ENCODE measurements around the gene TMEM26. TPM values are rescaled to one million over a fixed set of nuclear protein-coding genes. Genes with fewer than 3 reads are reported as not detected.
"Not testable (repeated sequence)": the region's sequence is repeated elsewhere in the genome, so short reads cannot be mapped to it uniquely, and the experiment has no call there.

The TMEM26 gene
- total RNA-seq, 1 experiment from 2014 or later: not detected

DNA sequence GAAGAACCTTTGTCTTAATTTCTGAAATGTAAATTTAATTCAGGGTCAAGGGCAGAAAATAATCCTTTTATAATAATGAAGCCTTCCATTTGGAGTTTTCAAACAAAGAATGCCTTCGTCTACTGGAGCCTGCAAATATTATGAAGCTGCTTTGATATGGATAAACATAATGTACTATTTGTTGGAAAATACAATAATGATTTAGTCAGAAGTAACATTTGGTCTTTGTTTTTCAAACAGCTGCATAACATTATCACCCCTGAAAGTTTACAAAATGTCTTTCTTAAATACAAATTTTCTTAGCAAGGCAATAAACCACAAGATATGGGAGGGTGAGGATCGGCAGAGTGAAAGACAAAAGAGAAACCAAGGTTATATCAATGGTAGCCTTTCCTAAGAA, 41.5 kb downstream of the TMEM26 start:
- DNase-seq (ENCODE audit: low read depth, low spot score): peak; percentile 12
- in situ Hi-C loops (cut with HindIII; ENCODE audit: low pct_unique_long_range_greater_than_20kb, low sequenced_read_pairs): no loop called here

DNA sequence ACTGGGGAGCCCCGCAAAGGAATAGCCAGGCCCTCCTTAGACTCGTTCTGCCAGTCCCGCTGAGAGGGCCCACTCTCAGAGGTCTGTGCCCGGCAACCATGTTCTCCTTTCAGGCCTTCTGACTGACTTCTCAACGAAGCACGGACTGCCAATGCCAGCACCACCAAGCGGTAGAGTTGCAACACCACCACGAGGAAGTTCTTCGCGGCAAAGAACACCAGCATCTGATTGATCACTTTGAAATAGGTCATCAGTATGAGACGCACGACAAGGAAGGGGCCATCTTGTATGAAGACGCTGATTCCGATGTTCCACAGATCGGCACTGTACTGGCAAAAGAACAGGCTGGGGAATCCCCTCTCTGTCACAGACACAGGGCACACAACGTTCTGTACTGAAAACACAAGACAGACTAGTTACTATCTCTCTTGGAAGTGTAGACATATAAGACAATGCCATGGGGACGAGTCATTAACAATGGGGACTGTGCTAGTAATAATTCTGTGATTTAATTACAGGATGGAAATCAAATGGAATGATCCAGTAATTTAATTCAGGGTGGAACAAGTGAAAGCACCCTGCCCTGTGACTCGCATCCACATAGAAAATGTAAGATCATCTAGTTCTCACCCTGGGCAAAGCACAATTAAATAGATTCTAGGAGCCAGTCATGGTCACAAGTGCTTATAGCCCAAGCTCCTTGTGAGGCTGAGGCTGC, 42.7 kb downstream of the TMEM26 start:
- no peak for DNase-seq (ENCODE audit: low read depth, low spot score)
- in situ Hi-C loops (cut with HindIII; ENCODE audit: low pct_unique_long_range_greater_than_20kb, low sequenced_read_pairs): no loop called here

DNA sequence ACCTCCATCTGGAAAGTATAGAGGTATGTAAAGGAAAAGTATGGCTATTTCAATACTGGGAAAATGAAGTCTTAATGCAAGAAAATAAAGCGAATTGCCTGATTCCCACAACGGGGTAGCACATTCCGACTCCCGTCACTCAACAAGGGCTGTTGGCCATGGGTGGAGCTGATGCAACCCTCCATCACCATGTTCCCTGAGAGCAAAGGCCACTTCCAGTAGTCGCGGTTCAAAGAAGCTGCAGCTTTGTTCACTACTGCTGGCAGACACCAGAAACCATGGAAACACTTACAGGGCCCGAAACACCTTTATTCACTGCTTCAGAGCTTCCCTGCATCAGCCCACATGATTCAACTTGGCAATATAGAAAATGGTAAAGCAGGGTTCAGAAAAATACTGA, 44.0 kb downstream of the TMEM26 start:
- DNase-seq (ENCODE audit: low read depth, low spot score): no peak
- in situ Hi-C loops (cut with HindIII; ENCODE audit: low pct_unique_long_range_greater_than_20kb, low sequenced_read_pairs): no loop called here

DNA sequence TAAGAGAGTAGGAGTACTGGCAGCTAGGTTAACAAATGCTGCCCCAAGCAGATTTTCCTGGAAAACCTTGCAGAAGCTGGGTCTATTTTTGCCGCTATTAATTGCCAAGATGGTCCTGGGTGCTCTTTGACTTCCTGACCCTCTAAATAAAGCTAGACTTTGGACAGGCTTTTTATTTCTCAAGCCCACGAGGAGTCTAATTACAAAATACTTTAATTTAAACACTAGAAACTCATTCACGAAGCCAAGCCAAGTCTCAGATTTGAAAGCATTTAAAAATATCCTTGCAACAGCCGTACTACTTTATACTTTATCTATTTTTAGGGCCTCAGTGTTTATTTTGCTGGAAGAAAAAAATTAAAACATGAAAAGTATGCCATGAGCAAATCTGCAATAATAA, 45.1 kb downstream of the TMEM26 start:
- DNase-seq (ENCODE audit: low read depth, low spot score): no peak
- in situ Hi-C loops (cut with HindIII; ENCODE audit: low pct_unique_long_range_greater_than_20kb, low sequenced_read_pairs): no loop called here

DNA sequence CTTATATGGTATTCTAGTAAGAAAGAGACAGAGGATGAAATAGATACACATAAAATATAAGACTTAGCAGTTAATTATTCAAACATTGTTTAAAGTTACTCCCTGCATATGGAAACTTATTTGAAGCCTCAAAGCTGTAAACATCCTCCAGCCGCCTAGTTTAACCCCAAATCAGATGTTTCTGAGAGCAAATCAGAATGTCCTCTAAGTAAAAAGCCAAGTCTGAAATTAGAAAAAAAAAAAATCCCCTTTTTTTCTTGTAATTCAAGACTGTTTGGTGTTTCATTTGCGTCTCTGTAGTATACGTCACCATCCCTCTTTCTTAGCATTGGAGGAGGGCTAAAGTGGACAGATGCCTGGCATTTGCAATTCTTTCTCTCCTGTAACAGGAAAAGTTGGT, 46.4 kb downstream of the TMEM26 start:
- in situ Hi-C loops (cut with HindIII; ENCODE audit: low pct_unique_long_range_greater_than_20kb, low sequenced_read_pairs): no loop called here
- DNase-seq (ENCODE audit: low read depth, low spot score): no peak

DNA sequence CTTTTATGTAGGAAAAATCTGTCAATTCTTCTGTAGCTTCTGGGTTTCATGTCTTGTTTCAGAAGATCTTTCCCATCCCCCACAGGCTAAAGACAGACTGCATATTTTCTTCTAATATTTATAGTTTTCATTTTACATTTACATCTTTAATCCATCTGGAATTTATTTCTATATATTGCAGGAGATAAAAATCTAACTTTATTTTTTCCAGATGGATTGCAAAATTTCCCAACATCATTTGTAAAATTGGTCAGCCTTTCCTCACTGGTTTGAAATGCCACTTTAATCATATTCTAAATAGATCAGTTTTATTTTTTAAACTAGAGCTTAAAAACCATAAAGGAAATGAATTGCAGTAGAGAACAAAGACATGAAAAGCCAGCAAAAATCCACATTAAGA, 46.9 kb downstream of the TMEM26 start:
- in situ Hi-C loops (cut with HindIII; ENCODE audit: low pct_unique_long_range_greater_than_20kb, low sequenced_read_pairs): no loop called here
- no peak for DNase-seq (ENCODE audit: low read depth, low spot score)

DNA sequence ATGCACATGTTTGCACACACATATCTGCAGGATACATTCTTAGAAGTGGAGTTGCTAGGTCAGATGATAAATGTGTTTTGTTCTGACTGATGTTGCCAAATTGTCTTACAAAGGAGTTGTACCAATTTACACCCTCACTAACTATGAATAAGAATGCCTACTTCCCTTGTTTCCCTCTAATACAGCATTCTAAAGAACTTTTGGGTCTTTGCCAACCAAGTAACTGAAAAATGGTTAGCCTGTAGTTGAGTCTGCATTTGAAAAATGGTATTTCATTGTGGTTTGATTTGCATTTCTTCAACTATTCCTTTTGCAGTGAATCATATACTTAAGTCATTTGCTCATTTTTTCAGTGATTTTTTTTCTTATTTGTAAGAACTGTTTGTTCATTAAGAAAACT, 48.4 kb downstream of the TMEM26 start:
- no peak for DNase-seq (ENCODE audit: low read depth, low spot score)
- in situ Hi-C loops (cut with HindIII; ENCODE audit: low pct_unique_long_range_greater_than_20kb, low sequenced_read_pairs): no loop called here

DNA sequence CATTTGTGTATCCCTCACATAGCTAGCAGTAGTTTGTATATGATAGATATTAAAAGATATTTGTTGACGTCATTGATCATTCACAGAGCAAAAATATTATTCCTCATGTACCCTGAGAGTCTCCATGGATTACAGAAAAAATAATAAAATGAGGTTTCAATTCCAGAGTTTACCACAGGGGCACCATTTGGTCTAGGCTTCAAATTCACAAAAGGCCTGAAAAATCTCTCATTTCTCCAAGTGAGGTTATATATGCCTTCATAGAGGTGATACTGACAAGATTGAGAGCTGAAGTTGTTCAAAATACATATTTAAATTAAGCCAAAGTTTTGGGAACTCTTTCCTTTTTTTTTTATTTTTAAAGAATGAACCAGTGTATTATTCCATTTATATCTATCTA, 52.7 kb downstream of the TMEM26 start:
- DNase-seq (ENCODE audit: low read depth, low spot score): no peak
- in situ Hi-C loops (cut with HindIII; ENCODE audit: low pct_unique_long_range_greater_than_20kb, low sequenced_read_pairs): no loop called here

DNA sequence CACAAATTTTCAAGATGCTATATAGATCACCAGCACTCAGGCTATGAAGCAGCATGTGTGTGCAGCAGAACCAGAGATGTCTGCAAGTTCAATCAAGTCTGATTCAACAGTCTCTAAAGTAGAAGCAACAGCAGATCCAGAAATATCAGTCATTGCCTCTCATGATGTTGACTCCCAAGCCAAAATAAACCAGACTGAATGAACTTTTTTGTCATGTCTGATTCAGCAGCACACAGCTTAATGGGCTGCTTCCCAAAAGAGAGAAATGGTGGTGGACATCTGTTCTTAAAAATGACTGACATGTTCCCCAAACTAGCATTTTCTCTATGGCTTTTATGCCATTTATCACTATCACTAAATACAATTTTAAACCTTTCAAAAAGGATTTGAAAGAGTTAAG, 53.8 kb downstream of the TMEM26 start:
- in situ Hi-C loops (cut with HindIII; ENCODE audit: low pct_unique_long_range_greater_than_20kb, low sequenced_read_pairs): no loop called here

DNA sequence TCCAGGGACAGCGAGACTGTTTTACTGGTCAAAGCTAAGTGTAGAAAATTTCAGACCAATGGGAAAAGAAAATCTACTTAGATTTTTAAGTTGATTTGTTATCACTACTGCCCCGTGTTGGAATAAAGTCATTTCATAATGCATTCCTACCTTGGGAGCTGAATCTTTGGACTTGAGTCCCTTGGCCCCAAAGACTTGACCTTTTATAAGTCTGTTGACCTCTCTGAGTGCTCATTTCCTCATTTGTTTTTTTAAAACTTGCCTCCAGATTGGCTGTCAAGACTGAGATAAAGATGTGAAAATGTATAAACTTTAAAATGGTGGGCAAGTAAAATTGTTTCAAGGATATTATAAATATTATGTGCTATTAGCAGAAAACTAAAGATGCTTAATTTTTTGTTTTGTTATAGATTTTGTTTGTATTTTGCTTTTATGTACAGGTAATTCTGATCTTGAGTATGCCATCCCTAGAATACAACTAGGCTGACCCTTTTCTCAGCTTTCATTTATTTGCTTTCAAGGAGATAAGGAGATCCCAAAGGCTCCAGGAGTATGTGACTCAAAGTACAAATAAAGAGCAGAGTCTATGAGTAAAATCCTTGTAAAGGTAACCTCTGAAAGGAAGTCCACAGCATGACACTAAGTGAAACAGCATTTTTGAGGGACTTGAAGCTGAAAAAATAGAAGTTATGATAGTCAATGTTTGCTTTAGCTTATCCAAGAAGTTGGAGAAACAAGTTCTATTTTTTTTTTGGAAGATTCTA, 54.6 kb downstream of the TMEM26 start:
- in situ Hi-C loops (cut with HindIII; ENCODE audit: low pct_unique_long_range_greater_than_20kb, low sequenced_read_pairs): no loop called here
- DNase-seq (ENCODE audit: low read depth, low spot score): no peak

More for the DNA sequence above, 53.8 kb downstream of the TMEM26 start:
- DNase-seq (ENCODE audit: low read depth, low spot score): no peak

DNA sequence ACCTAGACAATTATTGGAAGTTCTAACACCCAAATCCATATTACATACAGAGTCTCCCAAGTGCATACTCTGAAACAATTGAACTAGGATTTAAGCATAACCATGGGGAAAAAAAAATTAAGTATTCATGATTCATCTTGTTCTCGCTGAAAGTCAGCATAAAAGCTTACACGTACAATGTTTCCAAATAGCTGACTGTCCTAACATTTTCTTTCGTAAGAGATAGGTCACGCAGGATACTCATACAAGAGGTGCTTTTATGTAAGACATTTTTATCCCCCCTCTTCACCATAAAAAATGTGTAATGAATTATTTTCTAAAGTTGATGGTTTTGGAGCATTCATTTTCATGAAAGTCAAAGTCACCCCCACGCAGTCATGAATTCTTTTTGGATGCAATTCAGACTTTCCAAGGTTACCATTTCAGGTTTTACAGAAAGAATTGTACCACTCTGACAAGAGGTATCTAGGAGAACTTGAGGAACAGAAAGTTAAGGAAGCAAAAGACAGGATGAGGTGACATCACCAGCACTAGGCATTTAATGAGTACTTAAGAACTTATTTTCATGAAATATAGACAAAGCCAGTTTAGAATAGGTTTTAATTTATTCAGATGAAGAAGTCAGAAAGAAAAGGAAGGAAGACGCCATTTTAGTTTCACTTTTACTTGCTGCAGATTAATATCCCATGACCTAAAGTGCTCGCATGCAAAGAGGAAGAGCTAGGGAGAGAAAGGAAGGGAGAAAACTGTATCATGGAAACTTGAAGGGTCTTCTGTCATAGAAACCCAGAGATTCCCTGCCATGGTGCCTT, 55.8 kb downstream of the TMEM26 start:
- in situ Hi-C loops (cut with HindIII; ENCODE audit: low pct_unique_long_range_greater_than_20kb, low sequenced_read_pairs): no loop called here
- DNase-seq (ENCODE audit: low read depth, low spot score): peak; percentile 44

DNA sequence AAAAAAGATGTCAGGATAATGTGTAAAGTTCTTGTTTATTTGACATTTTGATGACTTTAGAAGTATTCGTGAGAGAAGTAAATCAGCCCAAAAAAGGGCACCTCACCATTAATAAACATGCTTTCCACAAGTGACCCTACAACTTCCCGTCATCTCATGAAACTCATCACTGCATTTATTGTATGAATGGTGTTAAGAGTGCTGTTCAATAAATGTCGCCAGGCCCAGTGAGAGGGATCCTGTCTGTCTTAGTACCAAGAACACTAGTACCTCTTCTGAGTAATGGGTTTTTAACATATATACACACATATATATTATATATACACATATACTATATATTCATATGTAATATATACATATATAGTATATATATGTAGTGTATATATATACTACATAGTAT, 61.9 kb downstream of the TMEM26 start:
- in situ Hi-C loops (cut with HindIII; ENCODE audit: low pct_unique_long_range_greater_than_20kb, low sequenced_read_pairs): no loop called here
- DNase-seq (ENCODE audit: low read depth, low spot score): no peak

DNA sequence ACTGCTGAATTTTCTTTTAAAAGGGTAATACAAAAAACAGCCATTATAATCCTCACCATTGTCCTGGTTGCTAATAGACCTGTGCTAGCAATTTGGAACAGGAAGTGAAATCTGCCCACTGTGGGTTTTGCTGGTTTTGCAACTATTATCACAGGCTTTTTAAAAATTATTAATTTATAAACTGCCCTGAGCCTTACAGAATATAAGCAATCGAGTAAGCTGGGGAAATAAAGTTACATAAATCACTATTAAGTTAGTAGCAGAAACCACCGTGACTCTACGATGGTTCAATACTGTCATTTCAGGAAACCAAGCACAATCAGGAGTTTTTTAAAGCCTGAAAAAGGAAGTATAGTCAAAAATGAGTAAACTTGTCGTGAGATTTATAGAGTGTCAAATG, 62.3 kb downstream of the TMEM26 start:
- DNase-seq (ENCODE audit: low read depth, low spot score): no peak
- in situ Hi-C loops (cut with HindIII; ENCODE audit: low pct_unique_long_range_greater_than_20kb, low sequenced_read_pairs): no loop called here

DNA sequence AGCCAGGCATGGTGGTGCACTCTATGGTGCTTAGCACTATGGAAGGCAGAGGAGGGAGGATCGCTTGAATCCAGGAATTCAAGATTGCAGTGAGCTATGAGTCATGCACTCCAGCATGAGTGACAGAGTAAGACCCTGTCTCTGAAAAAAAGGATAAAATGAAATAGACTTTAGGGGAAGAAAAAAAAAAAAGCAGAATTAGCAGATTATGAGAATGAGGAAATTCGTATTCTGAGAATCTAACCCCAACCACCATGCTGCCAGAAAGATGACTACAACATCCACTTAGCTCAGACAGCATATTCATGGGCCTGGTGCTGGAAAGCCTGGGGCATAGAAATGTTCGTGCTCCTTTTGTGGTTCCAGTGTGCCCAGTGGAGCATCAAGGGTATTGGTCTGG, 63.3 kb downstream of the TMEM26 start:
- in situ Hi-C loops (cut with HindIII; ENCODE audit: low pct_unique_long_range_greater_than_20kb, low sequenced_read_pairs): no loop called here
- no peak for DNase-seq (ENCODE audit: low read depth, low spot score)

DNA sequence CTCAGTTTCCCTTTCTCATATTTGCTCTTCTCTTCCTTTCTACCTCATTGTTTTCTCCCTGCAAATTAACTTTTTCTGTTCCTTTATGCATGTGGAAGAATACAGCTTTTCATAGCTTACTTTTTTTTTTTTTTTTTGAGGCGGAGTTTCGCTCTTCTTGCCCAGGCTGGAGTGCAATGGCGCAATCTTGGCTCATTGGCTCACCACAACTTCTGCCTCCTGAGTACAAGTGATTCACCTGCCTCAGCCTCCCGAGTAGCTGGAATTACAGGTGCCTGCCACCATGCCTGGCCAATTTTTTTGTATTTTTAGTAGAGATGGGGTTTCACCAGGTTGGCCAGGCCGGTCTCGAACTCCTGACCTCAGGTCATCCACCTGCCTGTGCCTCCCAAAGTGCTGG, 64.2 kb downstream of the TMEM26 start:
- in situ Hi-C loops (cut with HindIII; ENCODE audit: low pct_unique_long_range_greater_than_20kb, low sequenced_read_pairs); DNase-seq (ENCODE audit: low read depth, low spot score): not testable (repeated sequence)

DNA sequence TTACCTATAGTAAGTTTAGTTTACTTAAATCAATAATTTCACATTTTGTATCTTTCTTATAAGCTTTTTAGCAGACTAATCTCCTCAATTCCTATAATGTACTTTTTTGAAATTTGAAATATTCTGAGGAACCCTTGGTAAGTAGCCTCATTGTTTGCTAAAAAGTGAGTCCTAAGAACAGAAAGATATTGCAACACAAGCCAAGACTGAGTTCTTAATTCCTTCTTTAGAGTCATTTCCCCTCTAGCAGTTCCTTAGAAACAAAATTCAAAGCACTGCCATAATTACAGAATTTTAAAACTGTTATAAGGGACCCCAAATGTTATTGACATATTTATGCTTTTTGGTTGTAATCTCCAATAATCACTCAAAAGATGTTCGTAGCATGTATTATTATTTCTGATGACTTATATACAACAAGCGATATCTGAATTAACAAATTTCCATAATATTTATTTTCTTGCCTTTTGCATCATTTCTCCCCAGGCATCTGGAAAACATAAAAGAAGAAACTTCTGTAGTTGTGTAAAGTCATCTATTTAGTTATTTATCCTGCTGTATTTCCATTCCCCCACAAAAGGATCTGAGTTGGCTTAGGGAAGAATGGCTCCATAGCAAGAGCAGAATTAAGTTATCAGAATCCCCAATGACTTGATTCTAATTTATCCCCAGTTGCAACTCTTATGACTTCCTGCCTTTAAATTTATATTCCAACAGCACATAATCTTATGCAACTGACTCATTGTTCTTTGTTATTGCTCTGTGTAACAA, 67.8 kb downstream of the TMEM26 start:
- in situ Hi-C loops (cut with HindIII; ENCODE audit: low pct_unique_long_range_greater_than_20kb, low sequenced_read_pairs): no loop called here
- DNase-seq (ENCODE audit: low read depth, low spot score): no peak

DNA sequence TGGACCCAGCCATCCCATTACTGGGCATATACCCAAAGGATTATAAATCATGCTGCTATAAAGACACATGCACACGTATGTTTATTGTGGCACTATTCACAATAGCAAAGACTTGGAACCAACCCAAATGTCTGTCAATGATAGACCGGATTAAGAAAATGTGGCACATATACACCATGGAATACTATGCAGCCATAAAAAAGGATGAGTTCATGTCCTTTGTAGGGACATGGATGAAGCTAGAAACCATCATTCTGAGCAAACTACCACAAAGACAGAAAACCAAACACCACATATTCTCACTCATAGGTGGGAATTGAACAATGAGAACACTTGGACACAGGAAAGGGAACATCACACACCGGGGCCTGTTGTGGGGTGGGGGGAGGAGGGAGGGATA, 72.0 kb downstream of the TMEM26 start:
- DNase-seq (ENCODE audit: low read depth, low spot score); in situ Hi-C loops (cut with HindIII; ENCODE audit: low pct_unique_long_range_greater_than_20kb, low sequenced_read_pairs): not testable (repeated sequence)

DNA sequence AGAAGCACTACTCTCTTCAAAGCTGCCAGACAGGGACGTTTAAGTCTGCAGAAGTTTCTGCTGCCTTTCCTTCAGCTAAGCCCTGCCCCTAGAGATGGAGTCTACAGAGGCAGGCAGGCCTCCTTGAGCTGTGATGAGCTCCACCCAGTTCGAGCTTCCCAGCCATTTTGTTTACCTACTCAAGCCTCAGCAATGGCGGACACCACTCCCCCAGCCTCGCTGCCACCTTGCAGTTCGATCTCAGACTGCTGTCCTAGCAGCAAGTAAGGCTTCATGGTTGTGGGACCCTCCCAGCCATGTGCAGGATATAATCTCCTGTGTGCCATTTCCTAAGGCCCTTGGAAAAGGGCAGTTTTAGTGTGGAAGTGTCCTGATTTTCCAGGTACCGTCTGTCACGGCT, 74.3 kb downstream of the TMEM26 start:
- in situ Hi-C loops (cut with HindIII; ENCODE audit: low pct_unique_long_range_greater_than_20kb, low sequenced_read_pairs): no loop called here
- DNase-seq (ENCODE audit: low read depth, low spot score): no peak

All from SK-MEL-5 (cell line).